Spleen (tissue), 11 donors: ENCODE measurements around the gene MICAL2. TPM values are rescaled to one million over a fixed set of nuclear protein-coding genes. Genes with fewer than 3 reads are reported as not detected.
A peak's percentile ranks its signal among the peaks of the same experiment; 100 is the strongest.

Source experiments
- DNase-seq: peaks from one replicate; pipeline ENCODE4 v3.0.0-alpha.2; 2020
- H3K27ac ChIP-seq, 8 donors: fragments of 200-600 bp; sonication (generic) in 7 of 8; 1 replicate in 4 of 8; 2 replicates in 4 of 8; pipeline versions ENCODE4 v1.5.0 to v1.8.0; 2016 to 2021; ENCODE audit warnings: inconsistent platforms in 4 of 8, mild to moderate bottlenecking in 4 of 8, moderate library complexity in 1 of 8
- H3K27me3 ChIP-seq, 7 donors: fragments of 200-600 bp; sonication (generic) in 6 of 7; replicated peaks in 1 of 7; 1 replicate in 4 of 7; 2 replicates in 3 of 7; pipeline versions ENCODE4 v1.5.0 to v1.8.0; 2016 to 2021; ENCODE audit warnings: inconsistent platforms in 3 of 7, mild to moderate bottlenecking in 1 of 7
- H3K36me3 ChIP-seq, 6 donors: fragments of 200-600 bp; sonication (generic) in 5 of 6; 1 replicate in 4 of 6; 2 replicates in 2 of 6; pipeline versions ENCODE4 v1.5.0 to v1.8.0; 2016 to 2021; ENCODE audit warnings: inconsistent platforms in 2 of 6
- H3K4me1 ChIP-seq, 6 donors: fragments of 200-600 bp; sonication (generic) in 5 of 6; 1 replicate in 3 of 6; 2 replicates in 3 of 6; pipeline versions ENCODE4 v1.5.0 to v1.8.0; 2016 to 2021; ENCODE audit warnings: inconsistent platforms in 3 of 6
- H3K4me3 ChIP-seq, 8 donors: fragments of 200-600 bp; sonication (generic) in 7 of 8; 1 replicate in 4 of 8; 2 replicates in 4 of 8; pipeline versions ENCODE4 v1.5.0 to v1.8.0; 2016 to 2021; ENCODE audit warnings: inconsistent platforms in 4 of 8, mild to moderate bottlenecking in 4 of 8, moderate library complexity in 2 of 8
- H3K9me3 ChIP-seq, 8 donors: fragments of 200-600 bp; sonication (generic) in 7 of 8; 1 replicate in 4 of 8; 2 replicates in 4 of 8; pipeline versions ENCODE4 v1.5.0 to v1.8.0; 2016 to 2021; ENCODE audit warnings: inconsistent platforms in 4 of 8
- CTCF ChIP-seq, 11 experiments: fragments of 200-600 bp in 7 of 11; fragments of 450-650 bp in 4 of 11; sonication (generic) in 4 of 11; IDR thresholded peaks in 8 of 11; conservative IDR thresholded peaks in 3 of 11; 1 replicate in 7 of 11; 2 replicates in 4 of 11; pipeline versions ENCODE4 v1.4.0 to v1.8.0; 2016 to 2021; ENCODE audit warnings: antibody characterized with exemption in 11 of 11, inconsistent platforms in 4 of 11, mild to moderate bottlenecking in 1 of 11
- POLR2A ChIP-seq, 3 donors: fragments of 450-650 bp; IDR thresholded peaks; one replicate each; pipeline ENCODE4 v1.5.1; 2017; ENCODE audit warnings: antibody characterized with exemption in 3 of 3, mild to moderate bottlenecking in 1 of 3
- POLR2AphosphoS5 ChIP-seq, 3 donors: sonication (generic); formaldehyde crosslinking; IDR thresholded peaks; one replicate each; pipeline ENCODE4 v1.5.1; 2017; ENCODE audit warnings: antibody characterized with exemption in 3 of 3
- WGBS, 5 donors: extraction: QIAGEN DNeasy Blood & Tissue Kit in 3 of 5; methylation state at CpG; one replicate each; pipeline versions ENCODE4 v1.1.5 to v1.1.7; 2013 to 2018; 5-methylcytosine and 5-hydroxymethylcytosine counted together
- intact Hi-C: fragments of 100-400 bp; cut with DNase I; formaldehyde crosslinking; loops from one replicate; pipeline ENCODE4 v1.15.0; 2023; ENCODE audit warnings: low total_unique reads
- polyA plus RNA-seq, 3 donors: library from polyadenylated mRNA; stranded (reverse); fragments of 200-250 nt; gene quantifications; one replicate each; pipeline ENCODE4 v1.2.1, GENCODE V29; 2013
- total RNA-seq, 7 donors: library from RNA; depleted of rRNA in 3 of 7; stranded (reverse); fragments of >200 nt in 3 of 7; fragmentation: NEBNext Ultra II Directional in 4 of 7; extraction: Animal tissue kit (Norgen Biotek cat#: 25700) in 4 of 7; gene quantifications; one replicate each; pipeline versions ENCODE4 v1.1.0 to v1.2.1, GENCODE V29; 2016 to 2021
- donor health status: healthy with polysubstance abuse.
- donor health status: DM: no; HTN: no; CAD: no; lungs with moderate emphysema.
- donor health status: DM: no; HTN: no; CAD: no.
- donor health status: Bipolar disorder and iron deficiency.
- donor health status: healthy.
- donor health status: DM: no; HTN: no; CAD: no.
- donor health status: DM: yes; HTN: yes; CAD: no.

Gene MICAL2
- total and polyA plus RNA-seq, 10 donors: 1.9 to 50.8 (median 32.3) TPM

GRCh38 chr11:12200991-12201985 lies 90.9 kb downstream of the MICAL2 start:
- Histone ChIP-seq H3K27ac (peak overlapping the region in 3 of 8 donors; percentile 22 to 46 (median 22)), H3K4me1 (peaks cover 0 to 51% (median 15%) of the 10 kb centered on the region in 6 donors), H3K27me3 (no peaks in the 10 kb centered on the region), H3K36me3 (peaks cover 0 to 21% (median 0%) of the 10 kb centered on the region in 6 donors), H3K4me3 (no peak overlapping the region), H3K9me3 (no peaks in the 10 kb centered on the region)
- no peak for DNase-seq
- TF ChIP-seq POLR2AphosphoS5 (IDR thresholded peaks at IDR 0.05): no peak
- no peak for TF ChIP-seq CTCF (IDR thresholded peaks at IDR 0.05 in 8 of 11, conservative IDR thresholded peaks at IDR 0.05 in 3 of 11)
- TF ChIP-seq POLR2A (IDR thresholded peaks at IDR 0.05): no peak
- 69 to 76% (median 73%) methylated on average over 16 to 18 of the region's 18 CpGs for WGBS, 5 donors
- intact Hi-C loops: no loop called here

GRCh38 chr11:12202661-12203310 lies 92.4 kb downstream of the MICAL2 start:
- H3K27me3 ChIP-seq: no peaks in the 10 kb centered on the region
- TF ChIP-seq POLR2A (IDR thresholded peaks at IDR 0.05) (no peak), POLR2AphosphoS5 (IDR thresholded peaks at IDR 0.05) (no peak), CTCF (IDR thresholded peaks at IDR 0.05 in 8 of 11, conservative IDR thresholded peaks at IDR 0.05 in 3 of 11) (no peak)
- H3K27ac ChIP-seq: no peak overlapping the region
- H3K9me3 ChIP-seq: no peaks in the 10 kb centered on the region
- intact Hi-C loops: no loop called here
- 91 to 95% (median 92%) methylated on average over 7 of the region's 7 CpGs for WGBS, 5 donors
- no peak for DNase-seq
- H3K36me3 ChIP-seq: peaks cover 0 to 27% (median 0%) of the 10 kb centered on the region in 6 donors
- no peak overlapping the region for H3K4me3 ChIP-seq
- peaks cover 0 to 38% (median 15%) of the 10 kb centered on the region in 6 donors for H3K4me1 ChIP-seq

- Histone ChIP-seq H3K27ac (no peak overlapping the region), H3K9me3 (no peaks in the 10 kb centered on the region), H3K36me3 (peaks cover 0 to 44% (median 0%) of the 10 kb centered on the region in 6 donors), H3K27me3 (no peaks in the 10 kb centered on the region), H3K4me3 (no peak overlapping the region), H3K4me1 (peaks cover 0 to 21% (median under 1%) of the 10 kb centered on the region in 6 donors)
- no peak for DNase-seq
- intact Hi-C loops: no loop called here
- no peak for TF ChIP-seq CTCF (IDR thresholded peaks at IDR 0.05 in 8 of 11, conservative IDR thresholded peaks at IDR 0.05 in 3 of 11)
- TF ChIP-seq POLR2A (IDR thresholded peaks at IDR 0.05): no peak
- no peak for TF ChIP-seq POLR2AphosphoS5 (IDR thresholded peaks at IDR 0.05)
- WGBS, 5 donors: 98 to 100% (median 100%) methylated on average over 1 of the region's 1 CpG
Observed at GRCh38 chr11:12204506-12204905, 94.1 kb downstream of the MICAL2 start.

- DNase-seq: no peak
- Histone ChIP-seq H3K27me3 (no peaks in the 10 kb centered on the region), H3K9me3 (no peaks in the 10 kb centered on the region), H3K27ac (no peak overlapping the region), H3K4me3 (no peak overlapping the region), H3K4me1 (peaks cover 0 to 13% (median 0%) of the 10 kb centered on the region in 6 donors), H3K36me3 (peaks cover 0 to 53% (median 1%) of the 10 kb centered on the region in 6 donors)
- no peak for TF ChIP-seq CTCF (IDR thresholded peaks at IDR 0.05 in 8 of 11, conservative IDR thresholded peaks at IDR 0.05 in 3 of 11)
- TF ChIP-seq POLR2A (IDR thresholded peaks at IDR 0.05): no peak
- TF ChIP-seq POLR2AphosphoS5 (IDR thresholded peaks at IDR 0.05): no peak
- intact Hi-C loops: no loop called here
Observed at GRCh38 chr11:12205330-12205729, 94.9 kb downstream of the MICAL2 start.
